Naive thymus-derived CD8-positive, alpha-beta T cell (primary cell): ENCODE results near the gene ABHD4. TPM values are rescaled to one million over a fixed set of nuclear protein-coding genes. Genes with fewer than 3 reads are reported as not detected.

Experiments used
- ATAC-seq, 2 donors: fragments of 150-1000 bp; cut with Tn5 transposase in 1 of 2; sonication (Bioruptor Pico), chemical (Tn5 transposase) in 1 of 2; 1 replicate in 1 of 2; 2 replicates in 1 of 2; pipeline ENCODE4 v1.10.0; 2021; ENCODE audit warnings: mild to moderate bottlenecking in 2 of 2, moderate library complexity in 2 of 2
- POLR2A ChIA-PET: fragments of 350-600 bp; sonication (Branson Sonifier 250); formaldehyde crosslinking; loops from one replicate; lab custom pipeline; 2021; ENCODE audit warnings: antibody characterized with exemption; lab: Charles Lee
- DNase-seq, 10 donors: peaks; one replicate each; pipeline versions ENCODE4 v3.0.0 to v3.0.0-alpha.2; 2020 to 2022
- H3K27ac Mint-ChIP-seq, 10 donors: one replicate each; pipeline ENCODE4 v1.8.0; 2020 to 2022; ENCODE audit warnings: mild to moderate bottlenecking in 10 of 10, mixed read lengths in 10 of 10, moderate library complexity in 4 of 10, inconsistent platforms in 1 of 10
- H3K27me3 Mint-ChIP-seq, 5 donors: one replicate each; pipeline ENCODE4 v1.8.0; 2021 to 2022; ENCODE audit warnings: mixed read lengths in 5 of 5
- H3K36me3 Mint-ChIP-seq, 3 donors: one replicate each; pipeline ENCODE4 v1.8.0; 2020 to 2022; ENCODE audit warnings: mixed read lengths in 3 of 3, mild to moderate bottlenecking in 2 of 3, inconsistent platforms in 1 of 3
- H3K4me1 Mint-ChIP-seq, 4 donors: one replicate each; pipeline ENCODE4 v1.8.0; 2021 to 2022; ENCODE audit warnings: mixed read lengths in 4 of 4
- H3K4me3 Mint-ChIP-seq, 10 donors: one replicate each; pipeline ENCODE4 v1.8.0; 2020 to 2022; ENCODE audit warnings: mild to moderate bottlenecking in 10 of 10, mixed read lengths in 10 of 10, moderate library complexity in 6 of 10, inconsistent platforms in 1 of 10
- H3K9me3 Mint-ChIP-seq, 9 donors: one replicate each; pipeline ENCODE4 v1.8.0; 2020 to 2022; ENCODE audit warnings: mixed read lengths in 9 of 9, mild to moderate bottlenecking in 3 of 9, inconsistent platforms in 1 of 9, moderate library complexity in 1 of 9
- polyA plus RNA-seq, 3 donors: library from polyadenylated mRNA; unstranded; fragments of 300-500 nt; fragmentation: Illumina TruSeq; gene quantifications; one replicate each; pipeline ENCODE4 v1.2.3, GENCODE V29; 2021
- total RNA-seq, 8 experiments: library from RNA in 2 of 8; stranded (reverse) in 2 of 8; gene quantifications; one replicate each; pipeline ENCODE4 v1.2.3 and lab custom pipeline; 2021 to 2026

The ABHD4 gene
- total and polyA plus RNA-seq, 5 experiments from 2014 or later, result 8.7 to 22.6 (median 11.9) TPM

- no peaks in the 10 kb centered on the region for H3K27me3 Mint-ChIP-seq
- no peak overlapping the region for H3K4me3 Mint-ChIP-seq
- H3K9me3 Mint-ChIP-seq, result no peaks in the 10 kb centered on the region
- ATAC-seq, result no peak
- H3K27ac Mint-ChIP-seq, result no peak overlapping the region
- no peaks in the 10 kb centered on the region for H3K36me3 Mint-ChIP-seq
- DNase-seq, result no peak
- POLR2A ChIA-PET, result no interaction called here
- no peaks in the 10 kb centered on the region for H3K4me1 Mint-ChIP-seq
These were observed 59.0 kb downstream of the ABHD4 start for GRCh38 chr14:22656945-22657731.

- H3K27ac Mint-ChIP-seq, result no peak overlapping the region
- ATAC-seq, result no peak
- POLR2A ChIA-PET, result no interaction called here
- no peaks in the 10 kb centered on the region for H3K36me3 Mint-ChIP-seq
- no peaks in the 10 kb centered on the region for H3K4me1 Mint-ChIP-seq
- H3K27me3 Mint-ChIP-seq, result peaks cover 0 to 4% (median 0%) of the 10 kb centered on the region in 5 donors
- no peak for DNase-seq
- H3K9me3 Mint-ChIP-seq, result no peaks in the 10 kb centered on the region
- H3K4me3 Mint-ChIP-seq, result no peak overlapping the region
These were observed 59.8 kb downstream of the ABHD4 start for GRCh38 chr14:22657861-22658260.

GRCh38 chr14:22658946-22659345, 60.8 kb downstream of the ABHD4 start:
- Mint-ChIP-seq H3K9me3 (no peaks in the 10 kb centered on the region), H3K4me1 (no peaks in the 10 kb centered on the region), H3K4me3 (no peak overlapping the region), H3K36me3 (no peaks in the 10 kb centered on the region), H3K27ac (no peak overlapping the region), H3K27me3 (peaks cover 0 to 8% (median 0%) of the 10 kb centered on the region in 5 donors)
- no peak for ATAC-seq
- POLR2A ChIA-PET, result interaction anchor here (0.9 kb wide), 1 partner anchor 126 kb away, joined by 4 read pairs; no protein-coding TSS in a partner anchor
- DNase-seq, result no peak

GRCh38 chr14:22660654-22661053, 62.6 kb downstream of the ABHD4 start:
- no peak for ATAC-seq
- H3K27me3 Mint-ChIP-seq, result peaks cover 0 to 8% (median 0%) of the 10 kb centered on the region in 5 donors
- no peaks in the 10 kb centered on the region for H3K9me3 Mint-ChIP-seq
- no peak overlapping the region for H3K27ac Mint-ChIP-seq
- H3K4me3 Mint-ChIP-seq, result no peak overlapping the region
- POLR2A ChIA-PET, result interaction anchor here (0.8 kb wide), 1 partner anchor 177 kb away, joined by 4 read pairs; no protein-coding TSS in a partner anchor
- DNase-seq, result no peak
- H3K36me3 Mint-ChIP-seq, result no peaks in the 10 kb centered on the region
- no peaks in the 10 kb centered on the region for H3K4me1 Mint-ChIP-seq

Other genes with a start within 250 kb of the ABHD4 start
- 100 to 1,000 TPM; 120 to 122 TPM for gene DAD1, start 9.1 kb upstream of the ABHD4 start, total RNA-seq
- gene DAD1, start 9.1 kb upstream of the ABHD4 start, polyA plus RNA-seq, result 100 to 1,000 TPM; 610 to 660 (median 642) TPM
- not detected for gene OR6J1, start 46.1 kb downstream of the ABHD4 start, total RNA-seq
- not detected for gene OR6J1, start 46.1 kb downstream of the ABHD4 start, polyA plus RNA-seq
- 100 to 1,000 TPM; 159 to 166 TPM for gene OXA1L, start 168.4 kb downstream of the ABHD4 start, total RNA-seq
- 10 to 100 TPM; 56.3 to 67.4 (median 57.1) TPM for gene OXA1L, start 168.4 kb downstream of the ABHD4 start, polyA plus RNA-seq
- gene SLC7A7, start 217.1 kb downstream of the ABHD4 start, total RNA-seq, result 1 to 10 TPM; 2.6 to 3.5 TPM
- under 1 TPM; 0.13 to 0.46 (median 0.26) TPM for gene SLC7A7, start 217.1 kb downstream of the ABHD4 start, polyA plus RNA-seq
- gene MRPL52, start 231.6 kb downstream of the ABHD4 start, total RNA-seq, result 10 to 100 TPM; 69.9 to 75.3 TPM
- 100 to 1,000 TPM; 120 to 155 (median 148) TPM for gene MRPL52, start 231.6 kb downstream of the ABHD4 start, polyA plus RNA-seq
- 1 to 10 TPM; 2.5 to 3.3 TPM for gene MMP14, start 238.3 kb downstream of the ABHD4 start, total RNA-seq
- not detected for gene MMP14, start 238.3 kb downstream of the ABHD4 start, polyA plus RNA-seq